Gastrocnemius medialis (tissue), 4 donors: ENCODE results near the gene FEN1. TPM values are rescaled to one million over a fixed set of nuclear protein-coding genes. Genes with fewer than 3 reads are reported as not detected.

Experiments used
- ATAC-seq, 2 donors: fragments of 150-250 bp; one replicate each; pipeline ENCODE4 v1.9.1; 2016
- DNase-seq, 2 donors: peaks; one replicate each; pipeline ENCODE4 v3.0.0-alpha.2; 2019
- H3K27ac ChIP-seq, 4 donors: fragments of 200-600 bp; sonication (generic); 1 replicate in 1 of 4; 2 replicates in 3 of 4; pipeline ENCODE4 v1.5.1; 2016 to 2018; ENCODE audit warnings: mild to moderate bottlenecking in 2 of 4, moderate library complexity in 1 of 4
- H3K27me3 ChIP-seq, 3 donors: fragments of 200-600 bp; sonication (generic) in 2 of 3; 1 replicate in 1 of 3; 2 replicates in 2 of 3; pipeline versions ENCODE4 v1.5.1 to v1.6.0; 2016 to 2019; ENCODE audit warnings: mild to moderate bottlenecking in 1 of 3, moderate library complexity in 1 of 3
- H3K36me3 ChIP-seq, 2 donors: fragments of 200-600 bp; sonication (generic) in 1 of 2; one replicate each; pipeline ENCODE4 v1.5.1; 2017 to 2018
- H3K4me1 ChIP-seq, 2 donors: fragments of 200-600 bp; sonication (generic) in 1 of 2; one replicate each; pipeline ENCODE4 v1.5.1; 2016 to 2017; ENCODE audit warnings: mild to moderate bottlenecking in 2 of 2
- H3K4me3 ChIP-seq, 4 donors: fragments of 200-600 bp; sonication (generic) in 3 of 4; 1 replicate in 1 of 4; 2 replicates in 3 of 4; pipeline ENCODE4 v1.5.1; 2016 to 2019; ENCODE audit warnings: mild to moderate bottlenecking in 2 of 4
- H3K9me3 ChIP-seq, 3 donors: fragments of 200-600 bp; sonication (generic) in 2 of 3; 1 replicate in 1 of 3; 2 replicates in 2 of 3; pipeline ENCODE4 v1.5.1; 2016 to 2019
- POLR2A ChIP-seq, 2 donors: fragments of 450-650 bp; IDR thresholded peaks; one replicate each; pipeline ENCODE4 v1.6.1; 2017; ENCODE audit warnings: antibody characterized with exemption in 2 of 2, mild to moderate bottlenecking in 2 of 2, moderate library complexity in 2 of 2
- in situ Hi-C, 4 donors: fragments of 200-750 bp; cut with MboI; loops; one replicate each; pipeline versions ENCODE4 v1.15.0 to v1.8.0; 2017; ENCODE audit warnings: low sequenced_read_pairs in 4 of 4
- intact Hi-C: fragments of 100-400 bp; cut with DNase I; formaldehyde crosslinking; loops from one replicate; pipeline ENCODE4 v1.15.1; 2023; ENCODE audit warnings: low total_unique reads
- total RNA-seq, 4 donors: library from RNA; depleted of rRNA; stranded (reverse); fragments of >200 nt; gene quantifications; one replicate each; pipeline versions ENCODE4 v1.1.0 to v1.2.3, GENCODE V29; 2016
- TF ChIP-seq, protein P1 (sequence below), 5 experiments: fragments of 450-650 bp in 3 of 5; fragments of 200-600 bp in 2 of 5; sonication (generic) in 2 of 5; IDR thresholded peaks in 4 of 5; conservative IDR thresholded peaks in 1 of 5; 1 replicate in 4 of 5; 2 replicates in 1 of 5; pipeline ENCODE4 v1.5.1; 2016 to 2019; ENCODE audit warnings: antibody characterized with exemption in 5 of 5, mild to moderate bottlenecking in 3 of 5, moderate library complexity in 3 of 5

FEN1 gene
- total RNA-seq, 4 donors from 2014 or later, result 7.4 to 15.7 (median 9.5) TPM

DNA sequence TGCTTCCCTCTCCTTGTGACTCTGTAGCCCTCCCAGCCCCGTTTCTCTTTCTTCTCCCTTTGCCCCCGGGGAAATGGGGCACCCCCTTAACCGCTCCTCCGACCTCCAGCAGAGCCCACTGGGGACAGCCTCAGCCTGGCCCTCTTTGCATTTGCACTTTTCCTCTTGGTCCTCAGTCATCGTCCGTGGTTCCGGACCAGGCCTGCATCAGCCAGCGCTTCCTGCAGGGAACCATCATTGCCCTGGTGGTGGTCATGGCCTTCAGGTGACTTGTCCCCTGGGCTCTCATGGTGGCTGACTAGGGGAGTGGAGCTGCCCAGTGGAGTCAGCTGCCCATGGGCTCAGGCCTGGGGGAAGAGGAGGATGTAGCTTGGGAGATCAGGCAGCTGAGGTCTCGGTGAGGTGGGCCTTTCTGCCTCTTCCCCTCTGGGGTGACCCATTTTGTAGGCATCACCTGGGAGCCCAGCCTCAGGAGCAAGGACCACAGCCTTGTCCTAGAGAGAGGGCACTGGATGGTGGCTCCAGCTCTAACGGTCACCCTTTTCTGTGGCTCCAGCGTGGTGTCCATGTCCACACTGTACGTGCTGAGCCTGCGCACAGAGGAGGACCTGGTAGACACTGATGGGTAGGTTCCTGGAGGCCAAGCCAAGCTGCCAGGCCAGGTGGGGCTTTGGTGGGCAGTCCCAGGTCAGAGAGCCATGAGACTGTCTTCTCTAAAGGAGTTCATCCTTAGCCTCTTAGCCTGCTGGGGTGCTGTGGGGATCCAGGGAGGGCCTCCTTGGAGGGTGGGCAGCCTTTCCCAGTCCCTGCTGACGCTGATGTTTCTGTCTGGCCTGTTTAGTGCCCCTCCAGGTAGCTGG lies 12.8 kb upstream of the FEN1 start:
- no peak for TF ChIP-seq POLR2A (IDR thresholded peaks at IDR 0.05)
- TF ChIP-seq, protein P1, sequence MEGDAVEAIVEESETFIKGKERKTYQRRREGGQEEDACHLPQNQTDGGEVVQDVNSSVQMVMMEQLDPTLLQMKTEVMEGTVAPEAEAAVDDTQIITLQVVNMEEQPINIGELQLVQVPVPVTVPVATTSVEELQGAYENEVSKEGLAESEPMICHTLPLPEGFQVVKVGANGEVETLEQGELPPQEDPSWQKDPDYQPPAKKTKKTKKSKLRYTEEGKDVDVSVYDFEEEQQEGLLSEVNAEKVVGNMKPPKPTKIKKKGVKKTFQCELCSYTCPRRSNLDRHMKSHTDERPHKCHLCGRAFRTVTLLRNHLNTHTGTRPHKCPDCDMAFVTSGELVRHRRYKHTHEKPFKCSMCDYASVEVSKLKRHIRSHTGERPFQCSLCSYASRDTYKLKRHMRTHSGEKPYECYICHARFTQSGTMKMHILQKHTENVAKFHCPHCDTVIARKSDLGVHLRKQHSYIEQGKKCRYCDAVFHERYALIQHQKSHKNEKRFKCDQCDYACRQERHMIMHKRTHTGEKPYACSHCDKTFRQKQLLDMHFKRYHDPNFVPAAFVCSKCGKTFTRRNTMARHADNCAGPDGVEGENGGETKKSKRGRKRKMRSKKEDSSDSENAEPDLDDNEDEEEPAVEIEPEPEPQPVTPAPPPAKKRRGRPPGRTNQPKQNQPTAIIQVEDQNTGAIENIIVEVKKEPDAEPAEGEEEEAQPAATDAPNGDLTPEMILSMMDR (IDR thresholded peaks at IDR 0.05 in 4 of 5, conservative IDR thresholded peaks at IDR 0.05 in 1 of 5), result no peak
- ATAC-seq (no peak), DNase-seq (no peak)
- Histone ChIP-seq H3K9me3 (no peaks in the 10 kb centered on the region), H3K4me3 (no peak overlapping the region), H3K4me1 (peaks cover 0 to 5% of the 10 kb centered on the region in 2 donors), H3K36me3 (no peaks in the 10 kb centered on the region), H3K27ac (no peak overlapping the region), H3K27me3 (no peaks in the 10 kb centered on the region)
- intact Hi-C loops, result no loop called here
- in situ Hi-C loops, result loop anchor here in 1 of 4 donors (25.0 kb wide), 1 partner anchor 532 kb away; no protein-coding TSS in a partner anchor

DNA sequence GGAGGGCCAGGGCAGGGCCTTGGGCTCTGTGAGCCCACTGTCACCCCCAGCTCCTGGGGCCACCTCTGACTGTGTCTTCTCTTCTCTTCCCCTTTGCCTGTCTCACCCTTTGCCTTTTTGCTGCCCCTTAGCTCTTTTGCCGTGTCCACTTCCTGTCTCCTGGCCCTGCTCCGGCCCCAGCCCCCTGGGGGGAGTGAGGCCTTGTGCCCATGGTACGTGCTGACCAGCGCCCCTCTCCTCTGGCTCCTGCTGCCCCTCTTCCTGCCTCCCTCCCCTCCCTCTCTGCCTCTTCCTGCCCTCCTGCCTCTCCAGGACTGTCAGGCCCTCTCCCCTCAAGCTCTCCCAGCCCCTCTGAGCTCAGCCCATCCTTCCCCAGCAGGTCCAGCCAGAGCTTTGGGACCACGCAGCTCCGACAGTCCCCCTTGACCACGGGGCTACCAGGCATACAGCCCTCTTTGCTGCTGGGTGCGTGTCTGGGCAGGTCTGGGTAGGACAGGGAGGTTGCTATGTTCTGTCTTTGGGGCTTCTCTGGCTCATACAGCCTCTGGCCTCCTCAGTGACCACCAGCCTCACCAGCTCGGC lies 12.0 kb upstream of the FEN1 start:
- peaks cover 0 to 1% of the 10 kb centered on the region in 2 donors for H3K36me3 ChIP-seq
- TF ChIP-seq, protein P1 (IDR thresholded peaks at IDR 0.05 in 4 of 5, conservative IDR thresholded peaks at IDR 0.05 in 1 of 5), result no peak
- no peak for TF ChIP-seq POLR2A (IDR thresholded peaks at IDR 0.05)
- ATAC-seq, result no peak
- H3K4me1 ChIP-seq, result peaks cover 0 to 5% of the 10 kb centered on the region in 2 donors
- H3K9me3 ChIP-seq, result no peaks in the 10 kb centered on the region
- no peaks in the 10 kb centered on the region for H3K27me3 ChIP-seq
- in situ Hi-C loops, result loop anchor here in 1 of 4 donors (25.0 kb wide), 1 partner anchor 532 kb away; no protein-coding TSS in a partner anchor
- intact Hi-C loops, result no loop called here
- H3K27ac ChIP-seq, result no peak overlapping the region
- H3K4me3 ChIP-seq, result no peak overlapping the region
- DNase-seq, result no peak

DNA sequence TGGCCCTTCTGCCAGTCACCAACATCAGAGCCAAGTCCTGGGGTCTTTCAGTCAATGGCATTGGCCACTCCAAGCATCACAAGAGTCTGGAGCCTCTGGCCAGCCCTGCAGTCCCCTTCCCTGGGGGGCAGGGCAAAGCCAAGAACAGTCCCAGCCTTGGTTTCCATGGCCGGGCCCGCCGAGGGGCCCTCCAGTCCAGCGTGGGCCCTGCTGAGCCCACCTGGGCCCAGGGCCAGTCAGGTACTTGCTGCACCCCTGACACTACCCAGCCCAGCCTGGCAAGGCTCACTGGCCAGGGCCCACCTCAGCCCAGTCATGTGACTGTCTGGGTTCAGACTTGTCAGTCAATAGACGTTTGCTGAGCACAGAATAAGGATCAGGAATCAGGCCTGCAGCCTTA lies 11.1 kb upstream of the FEN1 start:
- TF ChIP-seq POLR2A (IDR thresholded peaks at IDR 0.05), result no peak
- TF ChIP-seq, protein P1 (IDR thresholded peaks at IDR 0.05 in 4 of 5, conservative IDR thresholded peaks at IDR 0.05 in 1 of 5), result no peak
- Histone ChIP-seq H3K36me3 (peaks cover 0 to 9% of the 10 kb centered on the region in 2 donors), H3K27ac (no peak overlapping the region), H3K27me3 (no peaks in the 10 kb centered on the region), H3K9me3 (no peaks in the 10 kb centered on the region), H3K4me3 (no peak overlapping the region), H3K4me1 (peaks cover 0 to 5% of the 10 kb centered on the region in 2 donors)
- DNase-seq (no peak), ATAC-seq (no peak)
- intact Hi-C loops, result no loop called here
- in situ Hi-C loops, result loop anchor here in 1 of 4 donors (25.0 kb wide), 1 partner anchor 531 kb away; no protein-coding TSS in a partner anchor

DNA sequence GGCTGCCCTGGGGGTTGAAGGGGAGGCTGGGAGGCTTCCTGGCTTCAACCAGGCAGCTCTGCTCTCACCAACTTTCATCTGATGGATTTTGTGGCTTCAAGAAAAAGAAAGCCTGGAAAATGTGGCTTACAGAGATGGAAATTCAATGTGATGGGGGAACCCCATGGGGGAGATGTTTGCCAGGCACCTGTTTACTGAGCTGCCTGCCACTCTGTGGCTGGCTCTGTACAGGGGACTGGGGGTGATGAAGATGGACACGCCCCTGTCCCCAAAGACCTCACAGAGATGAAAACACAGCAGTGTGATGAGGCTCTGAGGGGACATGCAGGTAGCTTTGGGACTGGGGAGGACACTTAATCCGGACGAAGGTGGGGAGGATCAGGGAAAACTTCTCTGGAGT lies 10.4 kb upstream of the FEN1 start:
- no peak overlapping the region for H3K27ac ChIP-seq
- H3K9me3 ChIP-seq, result no peaks in the 10 kb centered on the region
- no peak for ATAC-seq
- H3K4me1 ChIP-seq, result peaks cover 0 to 5% of the 10 kb centered on the region in 2 donors
- no peak overlapping the region for H3K4me3 ChIP-seq
- TF ChIP-seq, protein P1 (IDR thresholded peaks at IDR 0.05 in 4 of 5, conservative IDR thresholded peaks at IDR 0.05 in 1 of 5), result no peak
- TF ChIP-seq POLR2A (IDR thresholded peaks at IDR 0.05), result no peak
- intact Hi-C loops, result no loop called here
- DNase-seq, result no peak
- peaks cover 0 to 15% of the 10 kb centered on the region in 2 donors for H3K36me3 ChIP-seq
- no peaks in the 10 kb centered on the region for H3K27me3 ChIP-seq
- in situ Hi-C loops, result loop anchor here in 1 of 4 donors (25.0 kb wide), 1 partner anchor 530 kb away; no protein-coding TSS in a partner anchor
